A673 (cell line): Measurements from ENCODE around the gene UBASH3A. TPM values are rescaled to one million over a fixed set of nuclear protein-coding genes. Genes with fewer than 3 reads are reported as not detected.

Source experiments
- BruUV-seq: library from RNA; stranded (reverse); fragments of 400-500 nt; replicated peaks from 2 replicates; lab custom pipeline; 2021; lab: Mats Ljungman, UMichigan
- CTCF ChIA-PET: fragments of 300-600 bp; sonication (Branson Sonifier 250); formaldehyde crosslinking; loops from one replicate; lab custom pipeline; 2022; ENCODE audit warnings: antibody characterized with exemption; lab: Charles Lee
- POLR2A ChIA-PET: fragments of 300-600 bp; sonication (Branson Sonifier 250); formaldehyde crosslinking; loops from one replicate; lab custom pipeline; 2022; ENCODE audit warnings: antibody characterized with exemption; ENCODE audit not compliant: low non-redundant PET; lab: Charles Lee
- DNase-seq: peaks from one replicate; pipeline ENCODE4 v3.0.0-alpha.2; 2015; ENCODE audit warnings: low spot score
- H3K27ac ChIP-seq: fragments of 200-600 bp; sonication (generic); 2 replicates; pipeline ENCODE4 v1.5.1; 2016; ENCODE audit warnings: mixed run types, low read depth, mild to moderate bottlenecking, mixed read lengths, antibody characterized with exemption, low read length; ENCODE audit not compliant: poor library complexity, severe bottlenecking
- H3K27me3 ChIP-seq: fragments of 200-600 bp; sonication (generic); replicated peaks from 2 replicates; pipeline ENCODE4 v1.6.1; 2017; ENCODE audit warnings: mixed run types, low read depth, mild to moderate bottlenecking, mixed read lengths, antibody characterized with exemption, low read length; ENCODE audit not compliant: insufficient read depth, poor library complexity
- H3K36me3 ChIP-seq: fragments of 200-600 bp; sonication (generic); 2 replicates; pipeline ENCODE4 v1.6.1; 2016; ENCODE audit warnings: mixed run types, mild to moderate bottlenecking, mixed read lengths, antibody characterized with exemption, low read length; ENCODE audit not compliant: insufficient read depth, poor library complexity, severe bottlenecking
- H3K4me1 ChIP-seq: fragments of 200-600 bp; sonication (generic); 2 replicates; pipeline ENCODE4 v1.6.1; 2017; ENCODE audit warnings: mixed run types, mild to moderate bottlenecking, mixed read lengths, antibody characterized with exemption, low read length; ENCODE audit not compliant: insufficient read depth, poor library complexity, severe bottlenecking
- H3K4me3 ChIP-seq: fragments of 200-600 bp; sonication (generic); 2 replicates; pipeline ENCODE4 v1.5.1; 2016; ENCODE audit warnings: low read depth, mixed run types, mild to moderate bottlenecking, mixed read lengths, low read length; ENCODE audit not compliant: poor library complexity, severe bottlenecking
- H3K9me3 ChIP-seq: fragments of 200-600 bp; sonication (generic); 2 replicates; pipeline ENCODE4 v1.6.1; 2016; ENCODE audit warnings: mixed run types, low read depth, mild to moderate bottlenecking, mixed read lengths, antibody characterized with exemption, low read length; ENCODE audit not compliant: poor library complexity, severe bottlenecking
- CTCF ChIP-seq: fragments of 300-800, 200-600 bp; sonication (generic); conservative IDR thresholded peaks from 2 replicates; pipeline ENCODE4 v1.5.1; 2017; ENCODE audit warnings: low read depth, mild to moderate bottlenecking, antibody characterized with exemption, low read length, moderate library complexity, mixed read lengths
- EZH2 ChIP-seq: fragments of 200-600 bp; sonication (generic); IDR thresholded peaks from 2 replicates; pipeline ENCODE4 v1.6.1; 2017; ENCODE audit warnings: borderline replicate concordance, low read depth, mild to moderate bottlenecking, mixed read lengths, antibody characterized with exemption, low read length; ENCODE audit not compliant: poor library complexity, severe bottlenecking
- intact Hi-C: fragments of 100-400 bp; cut with micrococcal nuclease; formaldehyde crosslinking; loops from one replicate; pipeline ENCODE4 v1.10.0; 2022; ENCODE audit not compliant: unreplicated experiment
- total RNA-seq: library from RNA; stranded (reverse); gene quantifications from 2 replicates; pipeline ENCODE4 v1.2.3, GENCODE V29; 2021

The UBASH3A gene
- total RNA-seq, 1 experiment from 2014 or later: not detected

- POLR2A ChIA-PET: no interaction called here
- H3K27me3 ChIP-seq: no peaks in the 10 kb centered on the region
- H3K36me3 ChIP-seq: no peaks in the 10 kb centered on the region
- TF ChIP-seq CTCF: no peak
- no peak for TF ChIP-seq EZH2
- no TSS peak for BruUV-seq
- DNase-seq: no peak
- CTCF ChIA-PET: no interaction called here
- H3K27ac ChIP-seq: no peak overlapping the region
- intact Hi-C loops: no loop called here
- H3K4me1 ChIP-seq: no peaks in the 10 kb centered on the region
- no peaks in the 10 kb centered on the region for H3K9me3 ChIP-seq
- no peak overlapping the region for H3K4me3 ChIP-seq
These were observed 85.4 kb downstream of the UBASH3A start for GRCh38 chr21:42489006-42489563.

GRCh38 chr21:42489991-42490390, 86.3 kb downstream of the UBASH3A start:
- no TSS peak for BruUV-seq
- intact Hi-C loops: no loop called here
- ChIA-PET CTCF (no interaction called here), POLR2A (no interaction called here)
- Histone ChIP-seq H3K4me1 (no peaks in the 10 kb centered on the region), H3K9me3 (no peaks in the 10 kb centered on the region), H3K27ac (no peak overlapping the region), H3K4me3 (no peak overlapping the region), H3K27me3 (no peaks in the 10 kb centered on the region), H3K36me3 (no peaks in the 10 kb centered on the region)
- TF ChIP-seq CTCF (no peak), EZH2 (no peak)
- DNase-seq: no peak

GRCh38 chr21:42490720-42491119, 87.0 kb downstream of the UBASH3A start:
- no peaks in the 10 kb centered on the region for H3K4me1 ChIP-seq
- TF ChIP-seq CTCF (no peak), EZH2 (no peak)
- no peaks in the 10 kb centered on the region for H3K9me3 ChIP-seq
- no peaks in the 10 kb centered on the region for H3K36me3 ChIP-seq
- H3K4me3 ChIP-seq: no peak overlapping the region
- H3K27ac ChIP-seq: no peak overlapping the region
- POLR2A ChIA-PET: interaction anchor here (0.6 kb wide), 1 partner anchor 16 kb away, joined by 6 read pairs; no protein-coding TSS in a partner anchor
- DNase-seq: no peak
- BruUV-seq: no TSS peak
- no peaks in the 10 kb centered on the region for H3K27me3 ChIP-seq
- intact Hi-C loops: no loop called here
- CTCF ChIA-PET: no interaction called here
